OCI-LY7 (cell line): ENCODE data around the gene PPARGC1A. TPM values are rescaled to one million over a fixed set of nuclear protein-coding genes. Genes with fewer than 3 reads are reported as not detected.

ENCODE experiments used
- BruUV-seq: library from RNA; stranded (reverse); fragments of 400-500 nt; replicated peaks from 2 replicates; lab custom pipeline; 2021; lab: Mats Ljungman, UMichigan
- CTCF ChIA-PET: fragments of 300-600 bp; sonication (Branson Sonifier 250); formaldehyde crosslinking; loops from one replicate; lab custom pipeline; 2022; ENCODE audit warnings: antibody characterized with exemption; ENCODE audit not compliant: unreplicated experiment; lab: Charles Lee
- POLR2A ChIA-PET: fragments of 300-600 bp; sonication (Branson Sonifier 250); formaldehyde crosslinking; loops from one replicate; lab custom pipeline; 2022; ENCODE audit warnings: antibody characterized with exemption; lab: Charles Lee
- DNase-seq: peaks from one replicate; pipeline ENCODE4 v3.0.0-alpha.2; 2015; ENCODE audit warnings: low spot score
- H2AFZ ChIP-seq: fragments of 200-600 bp; sonication (generic), shearing (Covaris generic); 2 replicates; pipeline ENCODE4 v1.6.1; 2014; ENCODE audit warnings: mild to moderate bottlenecking, antibody characterized with exemption, low read length, moderate library complexity
- H3K27ac ChIP-seq: fragments of 200-600 bp; sonication (generic); 2 replicates; pipeline ENCODE4 v1.5.1; 2014; ENCODE audit warnings: mixed run types, low read depth, mild to moderate bottlenecking, moderate library complexity, low read length, inconsistent platforms; ENCODE audit not compliant: poor library complexity, severe bottlenecking
- H3K36me3 ChIP-seq: fragments of 200-600 bp; sonication (generic); 2 replicates; pipeline ENCODE4 v1.6.1; 2014; ENCODE audit warnings: mild to moderate bottlenecking, antibody characterized with exemption, low read length, moderate library complexity, mixed read lengths; ENCODE audit not compliant: insufficient read depth
- H3K4me1 ChIP-seq: fragments of 200-600 bp; sonication (generic); 2 replicates; pipeline ENCODE4 v1.5.1; 2014; ENCODE audit warnings: mild to moderate bottlenecking, low read length; ENCODE audit not compliant: insufficient read depth, poor library complexity, severe bottlenecking
- H3K4me2 ChIP-seq: fragments of 200-600 bp; sonication (generic); 2 replicates; pipeline ENCODE4 v1.6.1; 2014; ENCODE audit warnings: mild to moderate bottlenecking, low read length
- H3K4me3 ChIP-seq: fragments of 200-600 bp; sonication (generic); 2 replicates; pipeline ENCODE4 v1.5.1; 2014; ENCODE audit warnings: mild to moderate bottlenecking, low read depth, low read length; ENCODE audit not compliant: poor library complexity, severe bottlenecking
- H3K79me2 ChIP-seq: fragments of 200-600 bp; sonication (generic); 2 replicates; pipeline ENCODE4 v1.6.1; 2016; ENCODE audit warnings: low read depth, mild to moderate bottlenecking, low read length, moderate library complexity, mixed read lengths; ENCODE audit not compliant: insufficient read depth
- H3K9me2 ChIP-seq: fragments of 200-600 bp; sonication (generic); 2 replicates; pipeline ENCODE4 v1.6.1; 2016; ENCODE audit warnings: mild to moderate bottlenecking, low read length, mixed read lengths; ENCODE audit not compliant: insufficient read depth
- H3K9me3 ChIP-seq: fragments of 200-600 bp; sonication (generic); 2 replicates; pipeline ENCODE4 v1.6.1; 2014; ENCODE audit warnings: mild to moderate bottlenecking, mixed run types, low read length, mixed read lengths
- H4K20me1 ChIP-seq: fragments of 200-600 bp; sonication (generic); 2 replicates; pipeline ENCODE4 v1.6.1; 2014; ENCODE audit warnings: mild to moderate bottlenecking, antibody characterized with exemption, low read length, moderate library complexity, mixed read lengths; ENCODE audit not compliant: insufficient read depth
- EZH2phosphoT487 ChIP-seq: fragments of 200-600 bp; sonication (generic); IDR thresholded peaks from 2 replicates; pipeline ENCODE4 v1.6.1; 2018; ENCODE audit warnings: low read depth, borderline replicate concordance, mild to moderate bottlenecking, mixed run types, antibody characterized with exemption, low read length, moderate library complexity, mixed read lengths
- intact Hi-C: fragments of 100-400 bp; cut with micrococcal nuclease; formaldehyde crosslinking; loops from one replicate; pipeline ENCODE4 v1.10.0; 2022; ENCODE audit not compliant: unreplicated experiment
- total RNA-seq, 2 experiments: library from RNA; depleted of rRNA in 1 of 2; stranded (reverse); fragments of >200 nt in 1 of 2; shearing (Covaris generic) in 1 of 2; gene quantifications; 2 replicates each; pipeline ENCODE4 v1.2.3, GENCODE V29; 2014 to 2022
- TF ChIP-seq, protein P1 (sequence below): fragments of 200-600 bp; sonication (generic); conservative IDR thresholded peaks from 2 replicates; pipeline ENCODE4 v1.5.1; 2014; ENCODE audit warnings: mild to moderate bottlenecking, antibody characterized with exemption, low read length, moderate library complexity, mixed read lengths

Gene PPARGC1A
- total RNA-seq, 2 experiments from 2014 or later: 0.40 TPM; not detected in 1

DNA sequence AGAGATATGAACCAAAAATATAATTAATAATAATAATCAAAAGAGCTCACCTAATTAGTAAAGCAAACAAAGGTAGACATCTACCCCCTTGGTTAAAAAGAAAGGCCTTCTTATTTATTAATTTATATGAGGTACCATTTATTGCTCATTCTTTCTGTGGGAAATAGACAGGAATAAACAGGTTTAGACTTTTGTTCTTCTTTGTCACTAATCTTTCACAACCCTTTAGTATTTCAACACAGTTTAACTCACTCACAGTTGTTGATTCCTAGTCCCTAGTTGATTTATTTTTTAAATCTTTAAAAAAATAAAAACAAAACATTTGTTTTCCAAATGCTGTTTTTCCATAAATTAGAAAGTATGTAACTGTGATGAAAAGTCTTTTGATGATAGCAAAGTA, 5.6 kb downstream of the PPARGC1A start:
- ChIA-PET CTCF (no interaction called here), POLR2A (no interaction called here)
- Histone ChIP-seq H3K9me3 (no peaks in the 10 kb centered on the region), H3K9me2 (no peaks in the 10 kb centered on the region), H3K4me2 (no peak overlapping the region), H3K27ac (no peak overlapping the region), H2AFZ (no peak overlapping the region), H3K79me2 (no peaks in the 10 kb centered on the region), H3K4me3 (no peak overlapping the region), H4K20me1 (no peaks in the 10 kb centered on the region), H3K4me1 (no peaks in the 10 kb centered on the region), H3K36me3 (no peaks in the 10 kb centered on the region)
- no TSS peak for BruUV-seq
- intact Hi-C loops: no loop called here
- no peak for TF ChIP-seq EZH2phosphoT487
- TF ChIP-seq, protein P1, sequence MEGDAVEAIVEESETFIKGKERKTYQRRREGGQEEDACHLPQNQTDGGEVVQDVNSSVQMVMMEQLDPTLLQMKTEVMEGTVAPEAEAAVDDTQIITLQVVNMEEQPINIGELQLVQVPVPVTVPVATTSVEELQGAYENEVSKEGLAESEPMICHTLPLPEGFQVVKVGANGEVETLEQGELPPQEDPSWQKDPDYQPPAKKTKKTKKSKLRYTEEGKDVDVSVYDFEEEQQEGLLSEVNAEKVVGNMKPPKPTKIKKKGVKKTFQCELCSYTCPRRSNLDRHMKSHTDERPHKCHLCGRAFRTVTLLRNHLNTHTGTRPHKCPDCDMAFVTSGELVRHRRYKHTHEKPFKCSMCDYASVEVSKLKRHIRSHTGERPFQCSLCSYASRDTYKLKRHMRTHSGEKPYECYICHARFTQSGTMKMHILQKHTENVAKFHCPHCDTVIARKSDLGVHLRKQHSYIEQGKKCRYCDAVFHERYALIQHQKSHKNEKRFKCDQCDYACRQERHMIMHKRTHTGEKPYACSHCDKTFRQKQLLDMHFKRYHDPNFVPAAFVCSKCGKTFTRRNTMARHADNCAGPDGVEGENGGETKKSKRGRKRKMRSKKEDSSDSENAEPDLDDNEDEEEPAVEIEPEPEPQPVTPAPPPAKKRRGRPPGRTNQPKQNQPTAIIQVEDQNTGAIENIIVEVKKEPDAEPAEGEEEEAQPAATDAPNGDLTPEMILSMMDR: no peak
- no peak for DNase-seq

DNA sequence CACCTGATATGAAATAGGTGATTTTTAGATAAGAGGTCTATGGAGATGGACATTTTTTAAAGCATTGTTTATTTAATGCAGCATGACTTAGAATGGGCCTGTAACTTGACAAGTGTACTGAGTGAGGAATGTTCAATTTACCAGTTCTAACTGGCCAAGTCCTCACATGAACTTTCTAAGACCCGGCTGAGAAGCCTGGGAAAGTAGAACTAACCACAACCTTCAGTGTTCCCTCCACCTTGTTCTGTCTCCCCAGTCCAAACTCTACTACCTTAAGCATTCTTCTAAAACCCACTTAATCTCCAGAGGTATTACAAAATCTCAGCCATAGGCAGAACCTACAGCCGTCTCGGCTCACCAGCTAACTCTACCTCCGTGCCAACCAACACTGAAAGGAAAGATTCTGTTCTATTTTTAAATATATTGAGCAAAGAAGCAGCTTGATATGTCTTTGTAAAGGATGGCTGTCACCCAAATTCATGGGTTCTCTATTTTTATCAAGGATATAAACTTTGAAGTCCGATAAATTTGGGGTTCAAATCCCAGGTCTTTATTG, 6.8 kb downstream of the PPARGC1A start:
- H2AFZ ChIP-seq: no peak overlapping the region
- TF ChIP-seq EZH2phosphoT487: no peak
- TF ChIP-seq, protein P1: no peak
- H4K20me1 ChIP-seq: no peaks in the 10 kb centered on the region
- POLR2A ChIA-PET: no interaction called here
- H3K79me2 ChIP-seq: no peaks in the 10 kb centered on the region
- H3K27ac ChIP-seq: no peak overlapping the region
- no TSS peak for BruUV-seq
- no peaks in the 10 kb centered on the region for H3K9me2 ChIP-seq
- CTCF ChIA-PET: no interaction called here
- no peak overlapping the region for H3K4me3 ChIP-seq
- no peaks in the 10 kb centered on the region for H3K36me3 ChIP-seq
- no peaks in the 10 kb centered on the region for H3K9me3 ChIP-seq
- DNase-seq: no peak
- intact Hi-C loops: no loop called here
- H3K4me1 ChIP-seq: no peaks in the 10 kb centered on the region
- no peak overlapping the region for H3K4me2 ChIP-seq

DNA sequence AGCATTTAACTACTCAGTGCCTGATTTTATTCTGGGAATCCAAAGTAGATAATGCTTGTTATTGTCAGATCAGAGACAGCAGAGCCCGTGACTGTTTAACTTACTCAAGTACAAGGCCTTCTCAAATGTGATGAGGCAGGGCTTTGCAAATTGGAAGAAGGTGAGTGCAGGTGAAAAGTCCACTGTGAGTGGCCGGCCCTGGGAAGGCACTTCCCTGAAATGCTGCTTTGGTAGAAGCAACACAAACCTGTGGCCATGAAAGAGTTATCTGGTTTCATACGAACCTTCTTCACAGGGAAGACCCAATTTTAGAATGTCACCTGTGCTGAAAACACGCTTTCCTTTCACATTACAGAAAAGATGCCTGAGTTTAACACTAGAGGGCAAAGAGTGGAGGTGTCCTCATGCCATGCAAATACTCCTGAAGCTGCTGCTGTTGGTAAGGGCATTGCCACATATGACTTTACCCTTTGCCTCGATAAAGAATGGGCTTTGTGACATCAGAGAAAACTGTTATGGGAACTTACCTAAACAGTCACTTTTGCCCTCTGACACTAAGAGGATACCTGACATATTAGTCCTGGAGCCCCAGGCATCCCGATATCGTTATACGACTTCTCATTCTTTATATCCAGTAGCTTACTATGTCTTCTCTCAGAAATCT, 8.0 kb downstream of the PPARGC1A start:
- intact Hi-C loops: no loop called here
- H2AFZ ChIP-seq: no peak overlapping the region
- H3K4me1 ChIP-seq: no peaks in the 10 kb centered on the region
- no peaks in the 10 kb centered on the region for H3K36me3 ChIP-seq
- H4K20me1 ChIP-seq: no peaks in the 10 kb centered on the region
- TF ChIP-seq, protein P1: no peak
- TF ChIP-seq EZH2phosphoT487: no peak
- no peaks in the 10 kb centered on the region for H3K9me2 ChIP-seq
- POLR2A ChIA-PET: interaction anchor here (0.5 kb wide), 1 partner anchor 76 kb away, joined by 3 read pairs; no protein-coding TSS in a partner anchor
- no peak overlapping the region for H3K4me3 ChIP-seq
- no peak overlapping the region for H3K4me2 ChIP-seq
- H3K79me2 ChIP-seq: no peaks in the 10 kb centered on the region
- no TSS peak for BruUV-seq
- DNase-seq: no peak
- H3K27ac ChIP-seq: no peak overlapping the region
- no peaks in the 10 kb centered on the region for H3K9me3 ChIP-seq
- CTCF ChIA-PET: no interaction called here
